Neuronal stem cell (in vitro differentiated cells): ENCODE measurements around the gene RAB40C.

ENCODE experiments used
- DNase-seq: peaks from one replicate; pipeline ENCODE4 v3.0.0-alpha.2; 2013; ENCODE audit warnings: low spot score
- H2AFZ ChIP-seq: one replicate; pipeline ENCODE4 v1.6.1; 2013; ENCODE audit warnings: mild to moderate bottlenecking, low read length, inconsistent platforms
- H2AK5ac ChIP-seq: 2 replicates; pipeline ENCODE4 v1.6.1; 2013; ENCODE audit warnings: low read depth, mild to moderate bottlenecking, inconsistent platforms, low read length, moderate library complexity, mixed read lengths
- H2BK120ac ChIP-seq: 2 replicates; pipeline ENCODE4 v1.6.1; 2013; ENCODE audit warnings: low read depth, mild to moderate bottlenecking, inconsistent platforms, low read length, moderate library complexity, mixed read lengths
- H2BK12ac ChIP-seq: one replicate; pipeline ENCODE4 v1.6.1; 2013; ENCODE audit warnings: low read length, inconsistent platforms
- H2BK15ac ChIP-seq: 2 replicates; pipeline ENCODE4 v1.6.1; 2013; ENCODE audit warnings: mild to moderate bottlenecking, low read length, inconsistent platforms, mixed read lengths
- H2BK5ac ChIP-seq: one replicate; pipeline ENCODE4 v1.6.1; 2013; ENCODE audit warnings: inconsistent platforms, mild to moderate bottlenecking, low read length, moderate library complexity
- H3K14ac ChIP-seq: one replicate; pipeline ENCODE4 v1.6.1; 2013; ENCODE audit warnings: low read length, inconsistent platforms
- H3K18ac ChIP-seq: 2 replicates; pipeline ENCODE4 v1.6.1; 2013; ENCODE audit warnings: low read length, inconsistent platforms
- H3K23ac ChIP-seq: 2 replicates; pipeline ENCODE4 v1.6.1; 2013; ENCODE audit warnings: low read depth, mild to moderate bottlenecking, mixed read lengths, low read length, inconsistent platforms; ENCODE audit not compliant: poor library complexity
- H3K27ac ChIP-seq: replicated peaks from 3 replicates; pipeline ENCODE4 v1.5.1; 2013; ENCODE audit warnings: low read length, inconsistent platforms
- H3K27me3 ChIP-seq, 3 experiments: 2 replicates each; pipeline ENCODE4 v1.6.1; 2013; ENCODE audit warnings: low read length in 3 of 3, mild to moderate bottlenecking in 2 of 3, inconsistent platforms in 1 of 3, low read depth in 1 of 3, mixed read lengths in 1 of 3, moderate library complexity in 1 of 3; ENCODE audit not compliant: control insufficient read depth in 3 of 3, insufficient read depth in 3 of 3
- H3K36me3 ChIP-seq, 2 donors: replicated peaks in 1 of 2; 2 replicates each; pipeline ENCODE4 v1.6.1; 2013; ENCODE audit warnings: low read length in 2 of 2; ENCODE audit not compliant: control insufficient read depth in 2 of 2, insufficient read depth in 2 of 2
- H3K4ac ChIP-seq: 2 replicates; pipeline ENCODE4 v1.6.1; 2013; ENCODE audit warnings: inconsistent platforms, mild to moderate bottlenecking, low read length, moderate library complexity
- H3K4me1 ChIP-seq, 2 donors: 1 replicate in 1 of 2; 2 replicates in 1 of 2; pipeline ENCODE4 v1.6.1; 2013; ENCODE audit warnings: low read length in 2 of 2, low read depth in 1 of 2; ENCODE audit not compliant: control insufficient read depth in 2 of 2, insufficient read depth in 1 of 2
- H3K4me2 ChIP-seq: one replicate; pipeline ENCODE4 v1.6.1; 2013; ENCODE audit warnings: mild to moderate bottlenecking, low read length, inconsistent platforms; ENCODE audit not compliant: insufficient read depth, poor library complexity, severe bottlenecking
- H3K4me3 ChIP-seq, 2 donors: 2 replicates each; pipeline ENCODE4 v1.5.1; 2013; ENCODE audit warnings: low read length in 2 of 2, mild to moderate bottlenecking in 2 of 2, inconsistent platforms in 1 of 2, moderate library complexity in 1 of 2
- H3K79me1 ChIP-seq: one replicate; pipeline ENCODE4 v1.6.1; 2013; ENCODE audit warnings: low read depth, mild to moderate bottlenecking, inconsistent platforms, low read length, moderate library complexity
- H3K9ac ChIP-seq: one replicate; pipeline ENCODE4 v1.6.1; 2013; ENCODE audit warnings: mild to moderate bottlenecking, low read depth, low read length, inconsistent platforms; ENCODE audit not compliant: poor library complexity
- H3K9me3 ChIP-seq, 2 donors: replicated peaks in 1 of 2; 2 replicates each; pipeline versions ENCODE3 to v1.6.1; 2013; ENCODE audit warnings: low read length in 2 of 2, mild to moderate bottlenecking in 2 of 2, inconsistent platforms in 1 of 2, low read depth in 1 of 2, mixed read lengths in 1 of 2, moderate library complexity in 1 of 2; ENCODE audit not compliant: control insufficient read depth in 2 of 2, insufficient read depth in 1 of 2
- H4K8ac ChIP-seq: one replicate; pipeline ENCODE4 v1.6.1; 2013; ENCODE audit warnings: low read depth, mild to moderate bottlenecking, inconsistent platforms, low read length, moderate library complexity
- H4K91ac ChIP-seq: one replicate; pipeline ENCODE4 v1.6.1; 2013; ENCODE audit warnings: low read length, low read depth, mild to moderate bottlenecking, inconsistent platforms; ENCODE audit not compliant: poor library complexity
- WGBS, 2 donors: extraction: QIAGEN DNeasy Blood & Tissue Kit; methylation state at CpG; one replicate each; pipeline ENCODE4 v1.1.7; 2013; ENCODE audit warnings: missing lambda C conversion rate in 2 of 2, mixed read lengths in 1 of 2; ENCODE audit not compliant: insufficient read length in 2 of 2, insufficient replicate concordance in 1 of 2; ENCODE audit errors: extremely low coverage in 2 of 2; 5-methylcytosine and 5-hydroxymethylcytosine counted together

RAB40C gene

DNA sequence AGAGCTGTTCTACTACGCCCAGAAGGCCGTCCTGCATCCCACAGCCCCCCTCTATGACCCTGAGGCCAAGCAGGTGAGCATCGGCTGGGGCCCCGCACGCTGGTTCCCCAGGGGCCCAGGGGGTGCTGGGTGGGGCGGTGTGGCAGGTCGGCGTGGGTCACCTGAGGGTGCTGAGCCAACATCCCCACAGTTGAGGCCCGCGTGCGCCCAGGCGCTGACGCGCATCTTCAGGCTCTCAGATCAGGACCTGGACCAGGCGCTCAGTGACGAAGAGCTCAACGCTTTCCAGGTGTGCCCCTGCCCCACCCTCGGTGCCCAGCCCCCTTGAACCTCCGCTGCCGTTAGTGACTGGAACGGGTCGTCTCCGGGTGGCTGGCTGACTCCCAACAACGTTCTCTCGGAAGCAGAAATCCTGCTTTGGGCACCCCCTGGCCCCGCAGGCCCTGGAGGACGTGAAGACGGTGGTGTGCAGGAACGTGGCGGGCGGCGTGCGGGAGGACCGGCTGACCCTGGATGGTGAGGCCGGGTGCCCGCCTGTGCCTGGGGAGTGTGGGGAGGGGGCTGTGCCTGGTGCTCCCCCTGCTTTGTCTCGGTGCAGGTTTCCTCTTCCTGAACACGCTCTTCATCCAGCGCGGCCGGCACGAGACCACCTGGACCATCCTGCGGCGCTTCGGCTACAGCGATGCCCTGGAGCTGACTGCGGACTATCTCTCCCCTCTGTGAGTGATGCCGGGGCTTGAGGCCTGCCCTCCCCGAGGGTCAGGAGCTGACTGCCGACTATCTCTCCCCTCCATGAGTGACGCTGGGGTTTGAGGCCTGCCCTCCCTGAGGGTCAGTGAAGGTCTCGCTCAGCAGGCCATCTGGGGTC, 80.9 kb downstream of the RAB40C start:
- H2AFZ ChIP-seq: no peak overlapping the region

DNA sequence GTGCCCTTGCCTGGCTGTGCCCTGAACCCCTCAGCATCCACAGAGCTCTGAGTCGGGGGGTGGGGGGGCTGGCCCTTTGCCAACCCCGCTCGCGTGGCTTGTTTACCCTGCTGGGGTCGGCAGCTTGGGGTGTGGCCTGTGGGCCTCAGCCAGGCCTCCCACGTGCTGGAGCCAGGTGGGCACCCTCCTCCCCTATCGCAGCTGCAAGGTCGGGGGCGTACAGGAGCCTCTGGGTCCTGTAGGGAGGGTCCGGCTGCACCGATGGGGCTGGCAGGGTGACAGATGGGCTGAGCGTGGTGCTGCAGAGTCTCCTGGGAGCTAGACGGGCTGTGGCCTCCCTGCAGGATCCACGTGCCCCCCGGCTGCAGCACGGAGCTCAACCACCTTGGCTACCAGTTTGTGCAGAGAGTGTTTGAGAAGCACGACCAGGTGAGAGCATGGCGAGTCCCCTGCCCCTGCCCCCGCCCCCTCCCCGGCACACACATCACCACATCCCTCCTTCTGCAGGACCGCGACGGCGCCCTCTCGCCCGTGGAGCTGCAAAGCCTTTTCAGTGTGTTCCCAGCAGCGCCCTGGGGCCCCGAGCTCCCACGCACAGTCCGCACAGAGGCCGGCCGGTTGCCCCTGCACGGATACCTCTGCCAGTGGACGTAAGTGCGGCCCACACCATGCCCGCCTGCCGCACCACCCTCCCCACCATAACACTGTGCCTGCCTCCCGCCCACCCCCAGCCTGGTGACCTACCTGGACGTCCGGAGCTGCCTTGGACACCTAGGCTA, 81.7 kb downstream of the RAB40C start:
- no peak overlapping the region for H3K9ac ChIP-seq
- no peak overlapping the region for H2AFZ ChIP-seq
- H4K91ac ChIP-seq: no peak overlapping the region
- no peak overlapping the region for H2BK12ac ChIP-seq
- peaks cover 2 to 13% of the 10 kb centered on the region in 2 donors for H3K4me1 ChIP-seq
- H3K4me3 ChIP-seq: no peak overlapping the region
- H4K8ac ChIP-seq: peak overlapping the region; percentile 17
- H3K27ac ChIP-seq: no peak overlapping the region
- DNase-seq: no peak
- H2AK5ac ChIP-seq: no peak overlapping the region
- H2BK120ac ChIP-seq: no peak overlapping the region
- H3K14ac ChIP-seq: no peak overlapping the region
- H3K9me3 ChIP-seq: no peaks in the 10 kb centered on the region
- H2BK5ac ChIP-seq: no peak overlapping the region
- H3K36me3 ChIP-seq: peaks cover 37 to 57% of the 10 kb centered on the region in 2 donors
- no CpG with 5 or more reads among the region's 40 CpGs for WGBS, 2 donors
- H3K23ac ChIP-seq: no peak overlapping the region
- peaks cover 29% of the 10 kb centered on the region for H3K79me1 ChIP-seq
- H2BK15ac ChIP-seq: no peak overlapping the region
- H3K18ac ChIP-seq: no peak overlapping the region
- no peak overlapping the region for H3K4me2 ChIP-seq
- no peak overlapping the region for H3K4ac ChIP-seq
- peaks cover 0 to 14% (median 0%) of the 10 kb centered on the region in 3 experiments for H3K27me3 ChIP-seq

More for the DNA sequence above, 80.9 kb downstream of the RAB40C start:
- DNase-seq: no peak
- no peak overlapping the region for H3K23ac ChIP-seq
- H2AK5ac ChIP-seq: no peak overlapping the region
- WGBS, 2 donors: no CpG with 5 or more reads among the region's 52 CpGs
- H2BK120ac ChIP-seq: no peak overlapping the region
- no peak overlapping the region for H3K14ac ChIP-seq
- peak overlapping the region; percentile 4 for H3K9ac ChIP-seq
- H3K4me2 ChIP-seq: no peak overlapping the region
- H3K36me3 ChIP-seq: peaks cover 37 to 57% of the 10 kb centered on the region in 2 donors
- H3K18ac ChIP-seq: no peak overlapping the region
- peaks cover 2 to 13% of the 10 kb centered on the region in 2 donors for H3K4me1 ChIP-seq
- no peaks in the 10 kb centered on the region for H3K9me3 ChIP-seq
- H4K91ac ChIP-seq: no peak overlapping the region
- H3K27me3 ChIP-seq: peaks cover 0 to 9% (median 0%) of the 10 kb centered on the region in 3 experiments
- H3K27ac ChIP-seq: no peak overlapping the region
- H4K8ac ChIP-seq: no peak overlapping the region
- no peak overlapping the region for H2BK15ac ChIP-seq
- peak overlapping the region in 1 of 2 donors; percentile 3 for H3K4me3 ChIP-seq
- no peak overlapping the region for H2BK12ac ChIP-seq
- no peak overlapping the region for H3K4ac ChIP-seq
- H2BK5ac ChIP-seq: no peak overlapping the region
- H3K79me1 ChIP-seq: peaks cover 31% of the 10 kb centered on the region

DNA sequence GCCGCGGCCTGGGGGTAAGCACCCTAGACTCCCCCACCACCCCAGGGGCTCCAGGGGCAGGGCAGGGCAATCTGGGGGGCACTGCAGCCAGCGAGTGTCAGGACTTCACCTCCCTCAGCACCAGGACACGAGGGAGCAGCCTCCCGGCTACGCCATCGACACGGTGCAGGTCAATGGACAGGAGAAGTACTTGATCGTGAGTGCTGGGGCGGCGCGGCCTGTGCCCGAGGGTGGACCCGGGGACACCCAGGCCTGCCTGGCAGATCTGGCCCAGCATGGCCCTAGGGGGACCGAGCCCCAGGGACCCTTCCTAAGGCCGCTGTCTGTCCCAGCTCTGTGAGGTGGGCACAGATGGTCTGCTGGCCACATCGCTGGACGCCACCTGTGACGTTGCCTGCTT, 82.5 kb downstream of the RAB40C start:
- WGBS, 2 donors: no CpG with 5 or more reads among the region's 19 CpGs
- no peak overlapping the region for H4K91ac ChIP-seq
- no peak overlapping the region for H2BK5ac ChIP-seq
- H3K27ac ChIP-seq: no peak overlapping the region
- no peak overlapping the region for H2AK5ac ChIP-seq
- peaks cover 0 to 14% (median 0%) of the 10 kb centered on the region in 3 experiments for H3K27me3 ChIP-seq
- peaks cover 37 to 57% of the 10 kb centered on the region in 2 donors for H3K36me3 ChIP-seq
- peaks cover 29% of the 10 kb centered on the region for H3K79me1 ChIP-seq
- no peak overlapping the region for H3K14ac ChIP-seq
- H2BK120ac ChIP-seq: no peak overlapping the region
- H3K9ac ChIP-seq: no peak overlapping the region
- peaks cover 2 to 13% of the 10 kb centered on the region in 2 donors for H3K4me1 ChIP-seq
- H3K4me3 ChIP-seq: no peak overlapping the region
- H4K8ac ChIP-seq: no peak overlapping the region
- DNase-seq: no peak
- no peak overlapping the region for H2BK15ac ChIP-seq
- no peak overlapping the region for H2AFZ ChIP-seq
- no peak overlapping the region for H3K4me2 ChIP-seq
- no peak overlapping the region for H3K4ac ChIP-seq
- no peak overlapping the region for H3K18ac ChIP-seq
- H3K23ac ChIP-seq: no peak overlapping the region
- no peaks in the 10 kb centered on the region for H3K9me3 ChIP-seq
- no peak overlapping the region for H2BK12ac ChIP-seq

DNA sequence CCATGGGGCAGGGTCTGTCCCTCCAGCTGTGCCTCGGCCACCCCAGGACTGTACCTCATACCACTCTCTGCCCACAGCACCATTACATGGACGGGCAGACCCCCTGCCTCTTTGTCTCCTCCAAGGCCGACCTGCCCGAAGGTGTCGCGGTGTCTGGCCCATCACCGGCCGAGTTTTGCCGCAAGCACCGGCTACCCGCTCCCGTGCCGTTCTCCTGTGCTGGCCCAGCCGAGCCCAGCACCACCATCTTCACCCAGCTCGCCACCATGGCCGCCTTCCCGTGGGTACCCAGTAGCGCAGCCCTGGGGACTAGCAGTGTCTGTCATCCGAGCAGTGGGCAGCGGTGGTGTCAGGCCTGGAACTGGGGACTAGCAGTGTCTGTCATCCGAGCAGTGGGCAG, 83.0 kb downstream of the RAB40C start:
- Histone ChIP-seq H2AFZ (no peak overlapping the region), H3K36me3 (peaks cover 37 to 57% of the 10 kb centered on the region in 2 donors)
- no CpG with 5 or more reads among the region's 21 CpGs for WGBS, 2 donors

More for the DNA sequence above, 83.0 kb downstream of the RAB40C start:
- Histone ChIP-seq H3K4me3 (no peak overlapping the region), H4K8ac (no peak overlapping the region), H3K9ac (no peak overlapping the region), H2BK15ac (no peak overlapping the region), H2BK12ac (no peak overlapping the region), H3K14ac (no peak overlapping the region), H3K23ac (peak overlapping the region; percentile 65), H3K79me1 (peaks cover 29% of the 10 kb centered on the region), H3K18ac (no peak overlapping the region), H3K4me2 (no peak overlapping the region), H2AK5ac (no peak overlapping the region), H2BK5ac (no peak overlapping the region), H3K27ac (no peak overlapping the region), H3K4ac (no peak overlapping the region), H4K91ac (no peak overlapping the region), H3K27me3 (peaks cover 0 to 14% (median 0%) of the 10 kb centered on the region in 3 experiments), H3K9me3 (no peaks in the 10 kb centered on the region), H2BK120ac (no peak overlapping the region), H3K4me1 (peaks cover 2 to 13% of the 10 kb centered on the region in 2 donors)
- no peak for DNase-seq
